Endometrial microvascular endothelial cells (primary cell): Measurements from ENCODE around the gene ZFYVE27. TPM values are rescaled to one million over a fixed set of nuclear protein-coding genes. Genes with fewer than 3 reads are reported as not detected.

Source experiments
- in situ Hi-C: cut with HindIII; loops from 2 replicates; pipeline ENCODE4 v1.10.0; 2017; ENCODE audit warnings: low sequenced_read_pairs, low pct_unique_long_range_greater_than_20kb; ENCODE audit errors: inconsistent ontology term
- total RNA-seq: library from RNA; depleted of rRNA; stranded (reverse); fragments of >200 nt; gene quantifications from one replicate; pipeline ENCODE4 v1.2.3, GENCODE V29; 2015; ENCODE audit errors: inconsistent ontology term

The ZFYVE27 gene
- total RNA-seq, 1 donor from 2014 or later = 10.3 TPM

DNA sequence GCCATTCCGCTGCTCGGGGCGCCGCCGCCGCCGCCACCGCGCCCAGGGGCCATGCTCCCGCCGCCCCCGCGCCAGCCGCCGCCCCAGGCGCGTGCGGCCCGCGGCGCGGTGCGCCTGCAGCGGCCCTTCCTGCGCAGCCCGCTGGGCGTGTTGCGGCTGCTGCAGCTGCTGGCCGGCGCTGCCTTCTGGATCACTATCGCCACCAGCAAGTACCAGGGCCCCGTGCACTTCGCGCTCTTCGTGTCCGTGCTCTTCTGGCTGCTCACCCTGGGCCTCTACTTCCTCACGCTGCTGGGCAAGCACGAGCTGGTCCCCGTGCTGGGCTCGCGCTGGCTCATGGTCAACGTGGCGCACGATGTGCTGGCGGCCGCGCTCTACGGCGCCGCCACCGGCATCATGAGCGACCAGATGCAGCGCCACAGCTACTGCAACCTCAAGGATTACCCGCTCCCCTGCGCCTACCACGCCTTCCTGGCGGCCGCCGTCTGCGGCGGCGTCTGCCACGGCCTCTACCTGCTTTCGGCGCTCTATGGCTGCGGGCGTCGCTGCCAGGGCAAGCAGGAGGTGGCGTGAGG lies 23.0 kb upstream of the ZFYVE27 start:
- in situ Hi-C loops = no loop called here

DNA sequence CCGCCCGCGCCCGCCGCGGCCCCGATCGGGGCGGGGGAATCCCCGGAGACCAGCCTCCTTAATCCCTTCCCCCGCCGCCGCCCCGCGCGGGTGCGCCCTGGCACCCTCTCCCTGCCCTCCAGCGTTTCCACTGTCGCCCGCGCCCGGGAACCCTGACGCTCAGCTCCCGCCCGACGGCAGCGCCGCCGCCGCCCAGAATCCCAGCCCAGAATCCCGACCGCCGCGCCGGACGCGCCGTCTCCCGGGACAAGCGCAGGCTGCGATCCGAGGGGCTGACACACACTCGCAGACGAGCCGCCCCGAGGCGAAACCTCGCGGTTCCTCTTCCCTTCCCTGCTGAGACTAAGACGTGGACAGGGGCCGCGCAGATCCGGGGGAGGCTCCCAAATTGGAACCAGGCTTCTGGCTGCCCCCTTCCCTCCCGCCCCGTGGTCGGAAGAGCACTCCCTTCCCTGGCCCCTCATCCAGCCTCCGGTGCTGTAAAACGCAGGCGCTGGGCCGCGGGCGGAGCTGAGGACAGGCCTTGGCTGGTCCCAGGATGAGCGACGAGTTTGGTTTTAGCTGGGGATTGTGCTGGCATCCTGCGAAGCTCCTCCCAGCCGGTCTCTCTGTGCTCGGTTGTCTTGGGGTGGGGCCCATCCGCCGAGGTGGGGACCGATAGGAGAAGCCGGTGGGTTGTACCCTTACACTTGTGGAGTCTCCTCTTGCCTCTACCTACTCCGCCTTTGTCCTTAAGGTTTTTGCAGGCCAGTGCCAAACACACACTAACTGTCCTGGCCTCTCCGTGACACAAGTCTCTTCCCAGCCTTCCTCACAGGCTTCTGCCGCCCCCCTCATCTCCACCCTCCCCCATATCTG lies 22.3 kb upstream of the ZFYVE27 start:
- in situ Hi-C loops = no loop called here

GRCh38 chr10:97715259-97715874 lies 21.6 kb upstream of the ZFYVE27 start:
- in situ Hi-C loops = no loop called here

GRCh38 chr10:97717627-97718026 lies 19.3 kb upstream of the ZFYVE27 start:
- in situ Hi-C loops = no loop called here

DNA sequence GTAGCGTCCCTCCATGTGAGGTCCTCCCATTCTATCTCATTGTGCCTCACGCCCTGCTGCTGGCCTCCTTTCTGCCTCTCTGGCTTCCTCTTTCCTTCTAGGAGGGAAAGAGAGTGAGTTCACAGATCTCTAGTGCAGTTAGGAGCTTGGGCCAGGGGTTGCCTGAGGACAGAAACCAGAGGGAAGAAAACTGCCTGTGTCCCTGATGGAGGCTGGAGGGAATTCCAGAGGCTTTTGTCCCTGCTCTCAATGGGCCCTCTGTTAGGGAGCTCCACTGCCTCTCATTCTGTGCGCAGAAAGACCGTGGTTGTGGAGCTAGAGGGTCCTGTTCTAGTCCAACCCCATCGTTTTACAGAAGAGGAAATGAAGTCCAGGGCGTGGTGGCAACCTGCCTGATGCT lies 18.8 kb upstream of the ZFYVE27 start:
- in situ Hi-C loops = no loop called here

GRCh38 chr10:97718659-97719142 lies 18.2 kb upstream of the ZFYVE27 start:
- in situ Hi-C loops = no loop called here

- in situ Hi-C loops = no loop called here
Measured at GRCh38 chr10:97719602-97720001, 17.3 kb upstream of the ZFYVE27 start.

DNA sequence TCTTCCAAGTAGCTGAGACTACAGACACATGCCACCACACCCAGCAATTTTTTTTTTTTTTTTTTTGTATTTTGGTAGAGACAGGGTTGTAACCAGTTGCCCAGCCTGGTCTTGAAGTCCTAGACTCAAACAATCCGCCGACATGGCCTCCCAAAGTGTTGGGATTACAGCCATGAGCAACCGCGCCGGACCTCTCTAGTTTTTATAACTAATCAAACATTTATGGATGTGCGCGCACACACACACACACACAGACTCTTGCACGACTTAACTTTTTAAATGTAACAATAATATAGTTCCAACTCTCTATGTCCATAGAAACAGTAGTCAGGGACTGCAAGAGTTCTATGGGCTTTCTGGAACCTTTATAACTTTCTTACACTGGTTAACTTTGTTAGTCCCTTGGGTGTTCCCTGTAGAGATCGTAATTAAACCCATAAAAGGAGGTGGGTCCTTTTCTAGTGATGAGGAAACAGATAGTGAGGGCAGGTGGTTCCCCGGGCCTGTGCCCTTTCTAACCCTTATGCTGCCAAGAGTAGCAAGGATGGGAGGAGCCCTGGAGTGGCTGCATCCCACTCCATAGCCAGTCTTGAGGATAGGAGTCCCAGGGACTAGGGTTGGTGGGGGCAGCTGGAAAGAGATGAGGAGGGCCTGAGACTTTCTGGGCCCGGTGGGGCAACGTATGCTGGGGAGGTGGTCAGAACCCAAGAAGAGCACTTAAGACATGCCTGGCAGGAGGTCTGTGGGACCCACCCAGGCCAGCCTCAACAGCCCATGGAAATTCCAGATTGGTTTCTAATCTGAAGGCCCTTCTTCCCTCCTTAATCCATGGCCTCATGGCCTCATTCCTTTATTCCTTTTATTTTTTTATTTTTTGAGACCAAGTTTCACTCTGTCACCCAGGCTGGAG lies 14.8 kb upstream of the ZFYVE27 start:
- in situ Hi-C loops = no loop called here

- in situ Hi-C loops = no loop called here
Measured at GRCh38 chr10:97723001-97723400, 13.9 kb upstream of the ZFYVE27 start.

- in situ Hi-C loops = no loop called here
Measured at GRCh38 chr10:97724341-97724941, 12.5 kb upstream of the ZFYVE27 start.

GRCh38 chr10:97726636-97727178 lies 10.2 kb upstream of the ZFYVE27 start:
- in situ Hi-C loops = no loop called here

- in situ Hi-C loops = no loop called here
Measured at GRCh38 chr10:97729014-97729413, 7.9 kb upstream of the ZFYVE27 start.

DNA sequence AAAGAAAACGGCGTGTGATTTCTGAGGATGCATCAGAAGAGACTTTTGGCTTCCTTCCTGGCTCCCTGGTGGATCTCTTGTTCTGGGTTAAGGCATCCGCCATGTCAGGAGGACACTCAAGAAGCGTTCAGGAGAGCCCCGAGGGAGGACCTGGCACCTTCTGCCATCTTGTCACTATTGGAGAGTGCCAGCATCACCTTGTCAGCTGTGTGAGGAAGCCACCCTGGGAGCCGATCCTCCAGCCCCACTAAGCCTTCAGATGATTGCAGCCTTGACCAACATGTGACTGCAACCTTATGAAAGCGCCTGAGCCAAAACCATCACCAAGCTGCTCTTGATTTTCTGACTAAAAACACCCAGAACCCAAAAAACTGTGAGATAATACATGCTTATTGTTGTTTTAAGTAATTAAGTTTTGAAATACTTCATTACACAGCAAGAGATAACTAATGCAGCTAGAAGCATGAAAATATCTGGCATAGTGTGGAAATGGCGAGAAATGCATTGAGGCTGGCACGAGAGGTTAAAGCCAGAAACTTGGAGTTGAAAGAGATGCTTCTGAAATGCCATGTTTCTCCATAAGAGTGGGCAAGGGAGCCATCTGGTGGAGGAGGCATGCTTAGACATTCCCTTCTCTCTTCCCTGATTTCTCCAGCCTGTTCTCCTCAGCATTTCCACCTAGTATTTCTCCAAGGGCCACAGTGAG lies 5.4 kb upstream of the ZFYVE27 start:
- in situ Hi-C loops = no loop called here

DNA sequence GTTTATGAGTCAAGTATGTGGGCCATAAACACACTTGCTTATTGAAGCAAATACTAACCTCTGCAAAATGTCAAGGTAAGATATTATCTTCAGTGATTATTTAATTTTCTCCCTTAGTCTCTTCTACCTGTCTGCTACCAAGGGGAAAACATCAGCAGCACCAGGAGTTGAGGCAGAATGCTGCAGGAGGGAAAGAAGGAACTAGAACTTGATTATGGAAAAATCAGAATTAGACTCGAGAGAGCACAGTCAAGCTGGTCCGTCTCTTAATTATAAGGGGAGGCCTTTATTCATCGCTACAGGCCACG lies 4.9 kb upstream of the ZFYVE27 start:
- in situ Hi-C loops = no loop called here

- in situ Hi-C loops = no loop called here
Measured at GRCh38 chr10:97733256-97733655, 3.7 kb upstream of the ZFYVE27 start.

GRCh38 chr10:97734021-97734420 lies 2.9 kb upstream of the ZFYVE27 start:
- in situ Hi-C loops = no loop called here

- in situ Hi-C loops = no loop called here
Measured at GRCh38 chr10:97736403-97736901, 476 bp upstream of the ZFYVE27 start.

DNA sequence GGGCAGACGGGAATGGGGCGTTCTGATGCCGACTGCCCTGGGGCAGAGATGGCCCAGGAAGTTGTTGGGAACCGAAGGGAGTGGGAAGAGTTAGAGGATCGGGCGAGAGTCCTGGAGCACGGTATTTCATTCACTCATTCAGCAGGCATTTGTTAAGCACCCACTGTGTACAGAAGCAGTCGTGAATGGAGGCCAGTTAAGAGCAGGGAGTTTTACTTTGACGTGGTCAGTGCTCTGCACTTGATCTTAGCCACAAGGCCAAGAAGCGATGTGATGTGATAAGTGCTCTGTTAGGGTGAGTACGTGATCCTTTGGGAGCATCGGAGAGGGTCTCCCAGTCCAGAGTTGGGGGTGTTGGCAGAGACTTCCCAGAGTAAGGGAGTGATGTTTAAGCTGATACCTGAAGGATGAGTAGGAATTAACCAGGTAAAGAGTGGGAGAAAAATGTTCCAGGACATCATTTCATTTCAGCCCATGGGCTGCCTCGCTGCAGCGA lies 890 bp downstream of the ZFYVE27 start:
- in situ Hi-C loops = no loop called here
